Smooth muscle cell (in vitro differentiated cells): ENCODE results near the gene PCDHB7. TPM values are rescaled to one million over a fixed set of nuclear protein-coding genes. Genes with fewer than 3 reads are reported as not detected.
"Not testable (repeated sequence)": the region's sequence is repeated elsewhere in the genome, so short reads cannot be mapped to it uniquely, and the experiment has no call there.

Experiments
- DNase-seq: peaks from one replicate; lab custom pipeline; 2025; ENCODE audit not compliant: unreplicated experiment; lab: John Stamatoyannopoulos, UW
- H2AFZ ChIP-seq: fragments of 200-600 bp; sonication (generic); 2 replicates; pipeline ENCODE4 v1.6.0; 2016; ENCODE audit warnings: antibody characterized with exemption, low read depth, mild to moderate bottlenecking
- H3F3A ChIP-seq: fragments of 200-600 bp; sonication (generic); 2 replicates; pipeline ENCODE4 v1.6.0; 2017; ENCODE audit warnings: antibody characterized with exemption, low read depth
- H3K27ac ChIP-seq: fragments of 200-600 bp; sonication (generic); 2 replicates; pipeline ENCODE4 v1.5.1; 2016; ENCODE audit warnings: low read depth, mild to moderate bottlenecking
- H3K27me3 ChIP-seq: fragments of 200-600 bp; sonication (generic); 2 replicates; pipeline ENCODE4 v1.6.1; 2016; ENCODE audit warnings: low read depth, mild to moderate bottlenecking
- H3K36me3 ChIP-seq: fragments of 200-600 bp; sonication (generic); 2 replicates; pipeline ENCODE4 v1.5.1; 2016; ENCODE audit warnings: low read depth
- H3K4me1 ChIP-seq: fragments of 200-600 bp; sonication (generic); 2 replicates; pipeline ENCODE4 v1.5.1; 2016; ENCODE audit warnings: low read depth
- H3K4me2 ChIP-seq: fragments of 200-600 bp; sonication (generic); 2 replicates; pipeline ENCODE4 v1.6.0; 2016; ENCODE audit warnings: mild to moderate bottlenecking
- H3K4me3 ChIP-seq: fragments of 200-600 bp; sonication (generic); 2 replicates; pipeline ENCODE4 v1.5.1; 2016; ENCODE audit warnings: mild to moderate bottlenecking
- H3K79me2 ChIP-seq: fragments of 200-600 bp; sonication (generic); 2 replicates; pipeline ENCODE4 v1.6.0; 2016; ENCODE audit warnings: low read depth, mild to moderate bottlenecking
- H3K9ac ChIP-seq: fragments of 200-600 bp; sonication (generic); 2 replicates; pipeline ENCODE4 v1.6.0; 2016; ENCODE audit warnings: low read depth
- H3K9me3 ChIP-seq: fragments of 200-600 bp; sonication (generic); replicated peaks from 2 replicates; pipeline ENCODE4 v1.5.1; 2016; ENCODE audit warnings: low read depth
- H4K20me1 ChIP-seq: fragments of 200-600 bp; sonication (generic); 2 replicates; pipeline ENCODE4 v1.6.0; 2016; ENCODE audit warnings: low read depth
- WGBS: methylation state at CpG from one replicate; pipeline ENCODE4 v1.1.7; 2016; ENCODE audit warnings: low lambda C conversion rate; 5-methylcytosine and 5-hydroxymethylcytosine counted together
- polyA plus RNA-seq: library from polyadenylated mRNA; unstranded; fragments of >200 nt; fragmentation: Nextera tagmentation; extraction: Ambion mirVana; gene quantifications from 2 replicates; pipeline ENCODE4 v1.2.1, GENCODE V29; 2016
- total RNA-seq: library from RNA; depleted of rRNA; stranded (reverse); fragments of >200 nt; gene quantifications from 2 replicates; pipeline ENCODE4 v1.2.3, GENCODE V29; 2014
- TF ChIP-seq, protein P1 (sequence below): fragments of 200-600 bp; sonication (generic); IDR thresholded peaks from 2 replicates; pipeline ENCODE4 v1.5.1; 2017; ENCODE audit warnings: borderline replicate concordance, mild to moderate bottlenecking, antibody characterized with exemption; ENCODE audit not compliant: insufficient read depth, poor library complexity, severe bottlenecking

The PCDHB7 gene
- total and polyA plus RNA-seq, 2 experiments from 2014 or later: 0.06 to 1.4 TPM

GRCh38 chr5:141175933-141176332, 3.5 kb downstream of the PCDHB7 start:
- Histone ChIP-seq H4K20me1 (no peaks in the 10 kb centered on the region), H3K27me3 (no peaks in the 10 kb centered on the region), H3K4me3 (no peak overlapping the region), H3K4me2 (no peak overlapping the region), H3K9me3 (no peaks in the 10 kb centered on the region), H2AFZ (no peak overlapping the region), H3K9ac (no peak overlapping the region), H3K27ac (no peak overlapping the region), H3K79me2 (no peaks in the 10 kb centered on the region), H3F3A (no peaks in the 10 kb centered on the region), H3K36me3 (no peaks in the 10 kb centered on the region), H3K4me1 (no peaks in the 10 kb centered on the region)
- DNase-seq: no peak
- WGBS: 95% methylated on average over 1 of the region's 1 CpG
- TF ChIP-seq, protein P1, sequence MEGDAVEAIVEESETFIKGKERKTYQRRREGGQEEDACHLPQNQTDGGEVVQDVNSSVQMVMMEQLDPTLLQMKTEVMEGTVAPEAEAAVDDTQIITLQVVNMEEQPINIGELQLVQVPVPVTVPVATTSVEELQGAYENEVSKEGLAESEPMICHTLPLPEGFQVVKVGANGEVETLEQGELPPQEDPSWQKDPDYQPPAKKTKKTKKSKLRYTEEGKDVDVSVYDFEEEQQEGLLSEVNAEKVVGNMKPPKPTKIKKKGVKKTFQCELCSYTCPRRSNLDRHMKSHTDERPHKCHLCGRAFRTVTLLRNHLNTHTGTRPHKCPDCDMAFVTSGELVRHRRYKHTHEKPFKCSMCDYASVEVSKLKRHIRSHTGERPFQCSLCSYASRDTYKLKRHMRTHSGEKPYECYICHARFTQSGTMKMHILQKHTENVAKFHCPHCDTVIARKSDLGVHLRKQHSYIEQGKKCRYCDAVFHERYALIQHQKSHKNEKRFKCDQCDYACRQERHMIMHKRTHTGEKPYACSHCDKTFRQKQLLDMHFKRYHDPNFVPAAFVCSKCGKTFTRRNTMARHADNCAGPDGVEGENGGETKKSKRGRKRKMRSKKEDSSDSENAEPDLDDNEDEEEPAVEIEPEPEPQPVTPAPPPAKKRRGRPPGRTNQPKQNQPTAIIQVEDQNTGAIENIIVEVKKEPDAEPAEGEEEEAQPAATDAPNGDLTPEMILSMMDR: no peak

- not testable (repeated sequence) for H3K27ac ChIP-seq, H3K79me2 ChIP-seq, H3F3A ChIP-seq, H3K36me3 ChIP-seq, H3K4me3 ChIP-seq, DNase-seq, H3K9ac ChIP-seq, H2AFZ ChIP-seq, H3K27me3 ChIP-seq, H3K4me2 ChIP-seq, H3K9me3 ChIP-seq, H4K20me1 ChIP-seq, H3K4me1 ChIP-seq
- WGBS: 65% methylated on average over 18 of the region's 18 CpGs
Observed at GRCh38 chr5:141177577-141178191, 5.2 kb downstream of the PCDHB7 start, which contains the start of gene PCDHB8. Gene PCDHB8 (plus strand): TSS chr5:141177790. CDS start chr5:141178035, 245 bp downstream.

GRCh38 chr5:141179371-141179770, 6.9 kb downstream of the PCDHB7 start:
- 97% methylated on average over 34 of the region's 39 CpGs for whole genome bisulfite sequencing
- not testable (repeated sequence) for H3K4me3 ChIP-seq, H2AFZ ChIP-seq, H3K27ac ChIP-seq, H3K36me3 ChIP-seq, H3K4me2 ChIP-seq, H3K4me1 ChIP-seq, H3F3A ChIP-seq, H3K79me2 ChIP-seq, DNase-seq, H3K27me3 ChIP-seq, H3K9me3 ChIP-seq, H4K20me1 ChIP-seq, H3K9ac ChIP-seq

- H2AFZ ChIP-seq, H3K4me2 ChIP-seq, H3K79me2 ChIP-seq, H3K4me3 ChIP-seq, H3K36me3 ChIP-seq, H3K27ac ChIP-seq, H3K9ac ChIP-seq, H3K9me3 ChIP-seq, H3F3A ChIP-seq, H4K20me1 ChIP-seq, H3K4me1 ChIP-seq, DNase-seq, H3K27me3 ChIP-seq: not testable (repeated sequence)
- WGBS: 94% methylated on average over 27 of the region's 32 CpGs
Observed at GRCh38 chr5:141179876-141180275, 7.4 kb downstream of the PCDHB7 start.

GRCh38 chr5:141180313-141180712, 7.9 kb downstream of the PCDHB7 start:
- DNase-seq: no peak
- no peak overlapping the region for H3K4me3 ChIP-seq
- H3K79me2 ChIP-seq: no peaks in the 10 kb centered on the region
- TF ChIP-seq, protein P1: no peak
- no peaks in the 10 kb centered on the region for H3K27me3 ChIP-seq
- no peaks in the 10 kb centered on the region for H3K9me3 ChIP-seq
- H3K27ac ChIP-seq: no peak overlapping the region
- no peaks in the 10 kb centered on the region for H3F3A ChIP-seq
- no peaks in the 10 kb centered on the region for H4K20me1 ChIP-seq
- H3K4me2 ChIP-seq: no peak overlapping the region
- H3K4me1 ChIP-seq: no peaks in the 10 kb centered on the region
- H2AFZ ChIP-seq: no peak overlapping the region
- WGBS: 82% methylated on average over 1 of the region's 1 CpG
- H3K36me3 ChIP-seq: no peaks in the 10 kb centered on the region
- H3K9ac ChIP-seq: no peak overlapping the region
